HCT116 (cell line): ENCODE measurements around the gene GSN. TPM values are rescaled to one million over a fixed set of nuclear protein-coding genes. Genes with fewer than 3 reads are reported as not detected.

Experiments used
- ATAC-seq: fragments of 200-7000 bp; cut with Tn5 transposase; 2 replicates; pipeline ENCODE4 v1.9.1; 2020; ENCODE audit warnings: mild to moderate bottlenecking, moderate library complexity
- BruUV-seq: library from RNA; stranded (reverse); fragments of 400-500 nt; replicated peaks from 2 replicates; lab custom pipeline; 2021; lab: Mats Ljungman, UMichigan
- CTCF ChIA-PET: fragments of 300-600 bp; sonication (Branson Sonifier 250); formaldehyde crosslinking; loops from one replicate; lab custom pipeline; 2021; ENCODE audit warnings: antibody characterized with exemption; lab: Charles Lee
- POLR2A ChIA-PET: fragments of 300-600, 350-600 bp; sonication (Branson Sonifier 250); formaldehyde crosslinking; loops from one replicate; lab custom pipeline; 2021; ENCODE audit warnings: antibody characterized with exemption; lab: Charles Lee
- RAD21 ChIA-PET, 2 experiments: fragments of 300-600 bp; sonication (Branson Sonifier 250); formaldehyde crosslinking; loops; one replicate each; lab custom pipeline; 2023; ENCODE audit warnings: low total read pairs in 2 of 2; ENCODE audit not compliant: uncharacterized antibody in 2 of 2, unreplicated experiment in 2 of 2, low non-redundant PET in 1 of 2; lab: Charles Lee
- DNase-seq: peaks from one replicate; pipeline ENCODE4 v3.0.0-alpha.2; 2010; ENCODE audit warnings: low read depth, low spot score
- H2AFZ ChIP-seq: fragments of 200-600 bp; shearing (Covaris generic), sonication (generic); 2 replicates; pipeline ENCODE4 v1.6.1; 2017; ENCODE audit warnings: low read depth, mixed run types, mixed read lengths, antibody characterized with exemption, low read length; ENCODE audit not compliant: poor library complexity, severe bottlenecking
- H3K27ac ChIP-seq: 2 replicates; pipeline ENCODE4 v1.5.1; 2012; ENCODE audit warnings: low read depth, low read length
- H3K27me3 ChIP-seq: fragments of 200-600 bp; sonication (generic); 2 replicates; pipeline ENCODE4 v1.6.1; 2016; ENCODE audit warnings: mixed run types, low read length, mixed read lengths; ENCODE audit not compliant: insufficient read depth
- H3K36me3 ChIP-seq, 2 experiments: fragments of 200-500 bp in 1 of 2; fragments of 200-600 bp in 1 of 2; sonication (Bioruptor generic) in 1 of 2; sonication (generic) in 1 of 2; 2 replicates each; pipeline versions ENCODE4 v1.5.1 to v1.6.1; 2014 to 2016; ENCODE audit warnings: low read length in 2 of 2, inconsistent platforms in 1 of 2, mixed read lengths in 1 of 2, mixed run types in 1 of 2; ENCODE audit not compliant: insufficient read depth in 2 of 2, control insufficient read depth in 1 of 2
- H3K4me1 ChIP-seq, 2 experiments: fragments of 200-600 bp in 1 of 2; sonication (generic) in 1 of 2; 2 replicates each; pipeline versions ENCODE4 v1.5.1 to v1.6.1; 2012 to 2017; ENCODE audit warnings: low read length in 2 of 2, inconsistent platforms in 1 of 2, mild to moderate bottlenecking in 1 of 2, mixed read lengths in 1 of 2, mixed run types in 1 of 2, moderate library complexity in 1 of 2; ENCODE audit not compliant: insufficient read depth in 2 of 2, control insufficient read depth in 1 of 2
- H3K4me2 ChIP-seq: fragments of 200-600 bp; sonication (generic); 2 replicates; pipeline ENCODE4 v1.6.1; 2017; ENCODE audit warnings: mixed run types, low read length, mixed read lengths
- H3K4me3 ChIP-seq, 2 experiments: fragments of 200-600 bp in 1 of 2; sonication (generic) in 1 of 2; replicated peaks in 1 of 2; 2 replicates each; pipeline ENCODE4 v1.5.1; 2011 to 2016; ENCODE audit warnings: low read length in 2 of 2, control low read depth in 1 of 2, low read depth in 1 of 2, mild to moderate bottlenecking in 1 of 2, mixed read lengths in 1 of 2, mixed run types in 1 of 2
- H3K79me2 ChIP-seq: fragments of 200-600 bp; sonication (generic); 2 replicates; pipeline ENCODE4 v1.6.1; 2017; ENCODE audit warnings: mild to moderate bottlenecking, mixed run types, low read length, moderate library complexity, mixed read lengths; ENCODE audit not compliant: insufficient read depth
- H3K9ac ChIP-seq: fragments of 200-600 bp; sonication (generic); 2 replicates; pipeline ENCODE4 v1.6.1; 2016; ENCODE audit warnings: low read length, mixed read lengths
- H3K9me2 ChIP-seq: fragments of 200-600 bp; sonication (generic), shearing (Covaris generic); 2 replicates; pipeline ENCODE4 v1.6.1; 2017; ENCODE audit warnings: mixed run types, mild to moderate bottlenecking, moderate library complexity; ENCODE audit not compliant: insufficient read depth
- H3K9me3 ChIP-seq, 2 experiments: fragments of 200-500 bp in 1 of 2; fragments of 200-600 bp in 1 of 2; sonication (Bioruptor generic) in 1 of 2; sonication (generic) in 1 of 2; 2 replicates each; pipeline ENCODE4 v1.6.1; 2014 to 2017; ENCODE audit warnings: low read length in 2 of 2, mixed read lengths in 2 of 2, inconsistent platforms in 1 of 2, low read depth in 1 of 2, mild to moderate bottlenecking in 1 of 2, mixed run types in 1 of 2, moderate library complexity in 1 of 2; ENCODE audit not compliant: control insufficient read depth in 1 of 2, insufficient read depth in 1 of 2
- H4K20me1 ChIP-seq: fragments of 200-600 bp; sonication (generic), shearing (Covaris generic); 2 replicates; pipeline ENCODE4 v1.6.1; 2017; ENCODE audit warnings: mixed run types, mild to moderate bottlenecking, moderate library complexity; ENCODE audit not compliant: insufficient read depth
- JUND ChIP-seq: IDR thresholded peaks from 2 replicates; pipeline ENCODE4 v1.6.1; 2012
- SP1 ChIP-seq: IDR thresholded peaks from 2 replicates; pipeline ENCODE4 v1.6.1; 2012; ENCODE audit warnings: low read depth
- TCF7L2 ChIP-seq: IDR thresholded peaks from 2 replicates; pipeline ENCODE4 v1.7.0; 2011; ENCODE audit warnings: borderline replicate concordance, inconsistent platforms; ENCODE audit not compliant: insufficient read depth, insufficient read length; ENCODE audit errors: extremely low read depth
- ZBTB33 ChIP-seq: IDR thresholded peaks from 2 replicates; pipeline ENCODE4 v1.6.1; 2011; ENCODE audit warnings: mild to moderate bottlenecking, low read length, moderate library complexity; ENCODE audit not compliant: insufficient replicate concordance; ENCODE audit errors: extremely low read depth
- ZNF274 ChIP-seq: fragments of 200-500 bp; sonication (Bioruptor generic); IDR thresholded peaks from 2 replicates; pipeline ENCODE4 v1.6.1; 2014; ENCODE audit warnings: mild to moderate bottlenecking, low read depth, low read length, inconsistent platforms
- intact Hi-C: fragments of 100-400 bp; cut with micrococcal nuclease; formaldehyde crosslinking; loops from 2 replicates; pipeline ENCODE4 v1.10.0; 2022
- total RNA-seq: library from RNA; stranded (reverse); gene quantifications from one replicate; pipeline ENCODE4 v1.2.1, GENCODE V29; 2021; ENCODE audit not compliant: unreplicated experiment
- TF ChIP-seq, protein P1 (sequence below), 3 experiments: fragments of 200-600 bp in 1 of 3; sonication (generic) in 1 of 3; IDR thresholded peaks in 2 of 3; conservative IDR thresholded peaks in 1 of 3; 2 replicates each; pipeline ENCODE4 v1.5.1; 2012 to 2017; ENCODE audit warnings: low read depth in 2 of 3, low read length in 2 of 3, antibody characterized with exemption in 1 of 3, borderline replicate concordance in 1 of 3, control low read depth in 1 of 3, mild to moderate bottlenecking in 1 of 3, mixed read lengths in 1 of 3, mixed run types in 1 of 3, moderate library complexity in 1 of 3; ENCODE audit not compliant: insufficient read depth in 1 of 3

GSN gene
- total RNA-seq, 1 experiment from 2014 or later, result 71.3 TPM

DNA sequence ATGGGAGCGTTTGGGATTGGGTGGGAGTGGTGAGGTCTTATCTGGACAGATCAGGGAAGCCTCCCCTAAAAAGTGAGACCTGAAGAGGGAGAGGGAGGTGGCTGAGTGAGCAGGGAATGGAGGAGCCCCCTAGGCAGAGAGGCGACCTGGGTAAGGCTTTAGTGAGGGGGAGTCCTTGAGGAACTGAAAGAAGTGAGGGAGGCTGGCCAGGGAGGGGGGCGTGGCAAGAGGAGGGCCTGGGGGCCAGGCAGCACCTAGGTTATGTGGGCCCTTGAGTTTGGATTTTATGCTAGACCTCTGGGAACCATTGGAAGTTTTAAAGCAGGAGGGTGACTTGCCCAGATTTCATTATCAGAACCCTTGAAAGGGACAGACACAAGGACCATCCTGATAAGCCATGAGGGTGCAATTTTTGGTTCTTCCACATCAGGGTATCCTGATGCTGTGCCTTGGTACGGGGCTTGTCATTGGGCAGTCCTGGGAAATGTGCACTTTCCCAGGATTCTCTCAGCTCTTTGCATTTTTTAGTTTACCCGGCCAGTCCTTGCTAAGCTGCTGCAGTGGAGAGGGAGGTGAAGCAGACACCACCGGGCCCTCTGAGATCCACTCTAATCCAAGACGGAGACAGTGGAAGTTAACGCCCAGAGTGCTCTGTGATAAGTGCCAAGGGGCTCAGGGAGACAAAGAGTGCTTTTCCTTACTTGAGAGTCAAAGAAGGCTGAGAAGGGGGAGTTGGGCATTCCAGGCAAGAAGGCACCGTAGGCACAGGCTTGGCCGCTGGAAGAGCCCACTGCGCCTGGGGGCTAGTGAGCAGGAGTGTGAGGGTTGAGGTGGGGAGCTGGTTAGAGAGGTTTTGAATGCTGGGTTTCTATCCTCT is 16.1 kb downstream of the GSN start (continued):
- no peak for TF ChIP-seq ZNF274

GRCh38 chr9:121284733-121285451 is 16.9 kb downstream of the GSN start:
- ChIA-PET POLR2A (interaction anchor here (1.7 kb wide), 1 partner anchor 10 kb away, joined by 4 read pairs; no protein-coding TSS in a partner anchor), CTCF (interaction anchor here (4.2 kb wide), 1 partner anchor 35 kb away, joined by 24 read pairs; no protein-coding TSS in a partner anchor), RAD21 (no interaction called here)
- Histone ChIP-seq H3K9ac (peak overlapping the region; percentile 70), H3K79me2 (no peaks in the 10 kb centered on the region), H3K4me3 (no peak overlapping the region), H3K9me2 (no peaks in the 10 kb centered on the region), H3K27me3 (no peaks in the 10 kb centered on the region), H3K4me1 (peaks cover 88 to 100% of the 10 kb centered on the region in 2 experiments), H4K20me1 (no peaks in the 10 kb centered on the region), H3K36me3 (no peaks in the 10 kb centered on the region), H3K27ac (peak overlapping the region; percentile 99), H3K9me3 (no peaks in the 10 kb centered on the region), H3K4me2 (peak overlapping the region; percentile 84), H2AFZ (no peak overlapping the region)
- DNase-seq, result no peak
- no peak for ATAC-seq
- no peak for TF ChIP-seq TCF7L2
- TF ChIP-seq ZBTB33, result no peak
- TF ChIP-seq, protein P1, sequence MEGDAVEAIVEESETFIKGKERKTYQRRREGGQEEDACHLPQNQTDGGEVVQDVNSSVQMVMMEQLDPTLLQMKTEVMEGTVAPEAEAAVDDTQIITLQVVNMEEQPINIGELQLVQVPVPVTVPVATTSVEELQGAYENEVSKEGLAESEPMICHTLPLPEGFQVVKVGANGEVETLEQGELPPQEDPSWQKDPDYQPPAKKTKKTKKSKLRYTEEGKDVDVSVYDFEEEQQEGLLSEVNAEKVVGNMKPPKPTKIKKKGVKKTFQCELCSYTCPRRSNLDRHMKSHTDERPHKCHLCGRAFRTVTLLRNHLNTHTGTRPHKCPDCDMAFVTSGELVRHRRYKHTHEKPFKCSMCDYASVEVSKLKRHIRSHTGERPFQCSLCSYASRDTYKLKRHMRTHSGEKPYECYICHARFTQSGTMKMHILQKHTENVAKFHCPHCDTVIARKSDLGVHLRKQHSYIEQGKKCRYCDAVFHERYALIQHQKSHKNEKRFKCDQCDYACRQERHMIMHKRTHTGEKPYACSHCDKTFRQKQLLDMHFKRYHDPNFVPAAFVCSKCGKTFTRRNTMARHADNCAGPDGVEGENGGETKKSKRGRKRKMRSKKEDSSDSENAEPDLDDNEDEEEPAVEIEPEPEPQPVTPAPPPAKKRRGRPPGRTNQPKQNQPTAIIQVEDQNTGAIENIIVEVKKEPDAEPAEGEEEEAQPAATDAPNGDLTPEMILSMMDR (IDR thresholded peaks at IDR 0.05 in 2 of 3, conservative IDR thresholded peaks at IDR 0.05 in 1 of 3; ENCODE audit: borderline replicate concordance in 1 of 3, insufficient read depth in 1 of 3, low read depth in 2 of 3, low read length in 2 of 3), result no peak
- no peak for TF ChIP-seq JUND
- no peak for TF ChIP-seq SP1
- BruUV-seq, result no TSS peak
- intact Hi-C loops, result loop anchor here (5.0 to 10.0 kb wide), 2 partner anchors 73 to 300 kb away; no protein-coding TSS in a partner anchor
